HG03439 (cell line): ENCODE measurements around the gene MYD88.
"Not testable (repeated sequence)": the region's sequence is repeated elsewhere in the genome, so short reads cannot be mapped to it uniquely, and the experiment has no call there.

Experiments
- ATAC-seq: cut with Tn5 transposase; IDR thresholded peaks from one replicate; pipeline ENCODE4 v1.9.1; 2021; ENCODE audit warnings: mild to moderate bottlenecking, moderate library complexity; ENCODE audit not compliant: unreplicated experiment

The MYD88 gene

GRCh38 chr3:38140326-38141172, 2.1 kb downstream of the MYD88 start:
- ATAC-seq: no peak

- no peak for ATAC-seq
Observed at GRCh38 chr3:38141173-38141951, 2.9 kb downstream of the MYD88 start.

GRCh38 chr3:38141952-38142273, 3.5 kb downstream of the MYD88 start:
- no peak for ATAC-seq

GRCh38 chr3:38142959-38143358, 4.5 kb downstream of the MYD88 start:
- ATAC-seq: no peak

GRCh38 chr3:38143511-38143910, 5.0 kb downstream of the MYD88 start:
- ATAC-seq: no peak

GRCh38 chr3:38146504-38146903, 8.0 kb downstream of the MYD88 start:
- ATAC-seq: no peak

- ATAC-seq: no peak
Observed at GRCh38 chr3:38147421-38147820, 9.0 kb downstream of the MYD88 start.

- no peak for ATAC-seq
Observed at GRCh38 chr3:38148311-38148882, 9.9 kb downstream of the MYD88 start.

- ATAC-seq: no peak
Observed at GRCh38 chr3:38149708-38150107, 11.2 kb downstream of the MYD88 start.

- no peak for ATAC-seq
Observed at GRCh38 chr3:38150780-38151528, 12.5 kb downstream of the MYD88 start.

- ATAC-seq: no peak
Observed at GRCh38 chr3:38151667-38152265, 13.3 kb downstream of the MYD88 start.

- no peak for ATAC-seq
Observed at GRCh38 chr3:38152609-38153008, 14.1 kb downstream of the MYD88 start.

- no peak for ATAC-seq
Observed at GRCh38 chr3:38153221-38153620, 14.8 kb downstream of the MYD88 start.

- ATAC-seq: no peak
Observed at GRCh38 chr3:38154033-38154494, 15.6 kb downstream of the MYD88 start.

GRCh38 chr3:38154625-38155255, 16.3 kb downstream of the MYD88 start:
- ATAC-seq: no peak

- no peak for ATAC-seq
Observed at GRCh38 chr3:38155825-38156224, 17.4 kb downstream of the MYD88 start.

GRCh38 chr3:38157117-38157516, 18.7 kb downstream of the MYD88 start:
- ATAC-seq: no peak

GRCh38 chr3:38157595-38157994, 19.1 kb downstream of the MYD88 start:
- ATAC-seq: no peak

GRCh38 chr3:38158472-38158871, 20.0 kb downstream of the MYD88 start:
- ATAC-seq: no peak

- not testable (repeated sequence) for ATAC-seq
Observed at GRCh38 chr3:38160704-38161103, 22.2 kb downstream of the MYD88 start.
